Stimulated activated naive CD4-positive, alpha-beta T cell treated with Interleukin-2 at 50 U/mL for 16 hours (primary cell): ENCODE measurements around the gene ATP10A.
"Not testable (repeated sequence)": the region's sequence is repeated elsewhere in the genome, so short reads cannot be mapped to it uniquely, and the experiment has no call there.

Source experiments
- DNase-seq: peaks from one replicate; lab custom pipeline; 2025; lab: John Stamatoyannopoulos, UW

Gene ATP10A

DNA sequence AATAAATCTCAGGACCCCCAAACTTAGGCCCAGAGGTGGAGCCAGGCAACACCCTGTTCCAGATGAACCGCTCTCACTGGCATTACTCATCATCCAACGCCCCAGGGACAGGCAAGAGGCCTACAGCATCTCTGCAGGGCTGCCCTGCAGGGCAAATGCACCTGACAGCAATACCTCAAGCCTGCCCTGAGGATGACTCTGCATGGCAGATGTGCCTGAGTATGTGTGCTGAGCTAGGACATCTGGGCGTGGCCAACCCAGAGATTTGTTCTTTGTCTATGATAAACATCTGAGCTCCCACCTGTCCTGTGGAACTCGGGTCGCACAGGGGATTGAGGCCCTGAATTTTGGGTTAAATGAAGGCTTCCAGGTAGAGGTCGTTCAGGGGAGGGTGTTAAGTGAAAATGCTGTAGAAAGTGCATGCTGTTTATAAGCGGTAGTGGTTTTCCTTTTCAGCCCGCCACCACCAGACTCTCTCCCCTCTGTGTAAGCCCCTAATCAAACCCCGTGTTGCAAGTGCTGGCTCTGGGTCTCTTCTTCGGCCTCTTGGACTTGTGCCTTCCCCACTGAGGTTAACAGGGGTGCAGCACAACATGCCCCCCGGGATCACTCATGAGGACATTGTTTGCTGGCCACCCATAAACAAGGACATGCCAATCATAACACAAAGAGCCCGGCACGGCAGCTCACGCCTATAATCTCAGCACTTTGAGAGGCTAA, 92.3 kb downstream of the ATP10A start:
- no peak for DNase-seq

DNA sequence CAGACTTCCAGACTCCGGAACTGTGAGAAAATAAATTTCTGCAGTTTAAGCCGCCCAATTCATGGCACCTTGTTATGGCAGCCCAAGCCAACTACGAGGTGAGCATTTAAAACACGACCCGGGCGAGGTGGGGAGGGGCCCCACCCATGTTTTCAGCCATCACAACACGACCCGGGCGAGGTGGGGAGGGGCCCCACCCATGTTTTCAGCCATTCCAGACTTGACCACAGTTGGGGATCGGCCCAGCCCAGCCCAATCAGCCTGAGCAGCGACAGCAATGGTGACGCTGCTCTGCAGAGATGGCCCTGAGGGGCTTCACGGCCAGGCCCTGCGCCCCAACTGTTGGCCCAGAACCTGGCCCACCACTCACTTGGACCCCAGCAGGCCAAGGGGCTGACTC, 93.1 kb downstream of the ATP10A start:
- no peak for DNase-seq

DNA sequence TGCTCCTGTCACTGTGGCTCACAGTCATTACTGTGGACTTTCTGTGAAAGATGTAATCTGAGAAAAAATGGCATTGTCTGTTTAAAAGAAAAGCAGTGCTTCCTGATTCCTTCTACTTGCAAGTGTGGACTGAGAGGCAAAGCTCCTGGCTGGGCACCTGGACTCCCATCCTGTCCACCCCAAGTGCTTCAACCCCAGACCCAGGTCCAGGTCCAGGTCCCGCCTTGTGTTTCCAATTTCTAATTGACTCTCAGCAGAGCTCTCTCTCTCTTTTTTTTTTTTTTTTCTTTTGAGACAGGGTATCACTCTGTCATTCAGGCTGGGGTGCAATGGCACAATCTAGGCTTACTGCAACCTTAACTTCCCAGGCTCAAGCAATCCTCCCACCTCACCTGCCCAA, 94.9 kb downstream of the ATP10A start:
- DNase-seq = no peak

DNA sequence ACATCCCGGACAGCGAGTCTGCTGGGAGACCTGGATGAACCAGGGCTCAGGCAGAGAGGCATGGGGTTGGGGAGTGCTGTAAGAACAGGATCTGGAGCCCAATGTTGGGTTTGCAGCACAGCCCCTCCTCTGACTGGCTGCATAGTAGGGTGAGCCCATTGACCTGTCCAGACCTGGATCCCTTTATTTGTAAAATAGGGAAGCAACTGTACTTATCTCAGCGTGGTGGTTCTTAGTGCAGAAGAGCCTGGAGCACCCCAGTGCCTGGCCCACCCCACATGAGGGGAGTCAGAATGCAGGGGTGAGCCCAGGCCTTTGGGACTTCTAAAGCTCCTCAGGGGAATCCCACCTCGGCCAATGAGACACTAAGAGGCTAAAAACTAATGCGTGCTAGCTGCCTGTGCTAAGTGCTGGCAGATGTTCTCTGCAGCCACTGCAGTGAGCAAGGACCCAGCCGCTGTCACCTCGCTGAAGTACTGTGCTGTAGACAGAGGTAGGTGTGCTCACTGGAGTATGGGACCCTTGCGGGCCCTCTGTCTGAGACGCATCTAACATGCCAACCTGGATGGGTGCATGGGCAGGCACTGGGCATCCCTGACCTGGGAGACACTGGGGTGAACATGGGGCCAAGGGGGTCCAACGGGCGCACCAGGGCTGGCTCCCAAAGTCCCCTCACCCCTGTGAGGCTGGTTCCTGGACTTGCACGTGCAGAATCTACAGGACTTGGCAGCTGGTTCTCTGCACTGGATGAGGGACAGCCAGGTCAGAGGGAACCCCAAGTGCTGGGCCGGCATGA, 95.6 kb downstream of the ATP10A start:
- no peak for DNase-seq

DNA sequence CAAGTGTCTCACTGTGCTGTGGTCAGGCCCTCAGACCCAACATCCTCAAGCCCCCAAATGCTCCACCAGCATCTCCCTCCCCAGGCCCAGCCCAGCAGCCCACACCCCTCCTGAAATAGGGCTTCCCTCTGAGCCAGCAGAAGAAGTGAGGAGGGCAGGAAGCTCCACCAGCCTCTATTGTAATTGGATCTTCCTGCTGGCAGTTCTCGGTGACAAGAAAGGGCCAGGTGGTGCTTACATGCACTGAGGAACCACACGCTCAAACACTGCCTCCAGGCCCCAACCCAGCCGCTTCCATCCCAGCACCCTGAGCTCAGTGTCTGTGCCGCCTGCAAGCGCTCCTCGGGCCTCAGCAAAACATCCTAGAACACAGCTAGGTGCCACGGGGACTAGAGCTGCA, 96.7 kb downstream of the ATP10A start:
- no peak for DNase-seq

DNA sequence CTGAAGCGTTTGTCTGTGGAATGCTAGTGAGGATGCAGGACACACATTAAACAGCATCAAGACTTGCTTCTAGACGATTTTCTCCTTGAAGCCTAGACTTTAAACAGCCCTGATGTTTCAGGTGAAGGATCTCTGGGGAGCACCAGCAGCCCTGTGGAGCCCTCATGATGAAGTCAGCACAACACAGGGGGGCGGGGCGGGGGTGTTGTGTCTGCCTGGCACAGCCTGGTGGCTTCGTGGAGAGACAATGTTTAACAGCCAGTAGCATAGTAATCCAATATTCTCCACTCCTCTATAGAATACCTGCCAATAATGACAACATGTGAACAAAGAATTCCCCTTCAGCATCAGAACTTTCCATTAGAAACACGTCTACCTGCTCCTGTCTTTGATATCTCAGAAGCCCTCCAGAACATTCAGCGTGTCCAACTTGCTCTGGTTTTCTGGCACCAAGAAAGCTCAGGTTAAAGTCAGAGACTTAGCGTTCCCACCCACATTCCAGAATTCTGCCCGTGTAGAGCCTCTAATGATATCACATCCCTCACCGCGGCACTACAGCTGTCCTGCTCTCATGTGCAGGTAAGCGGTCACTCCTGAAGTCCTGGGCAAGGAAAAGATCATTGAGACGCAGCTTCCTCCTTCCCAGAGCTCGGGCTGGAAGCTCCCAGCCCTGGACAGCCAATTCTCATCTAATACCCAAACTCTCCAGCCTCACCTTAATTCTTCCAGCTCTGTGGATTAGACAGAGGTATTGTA, 98.0 kb downstream of the ATP10A start:
- DNase-seq = no peak

DNA sequence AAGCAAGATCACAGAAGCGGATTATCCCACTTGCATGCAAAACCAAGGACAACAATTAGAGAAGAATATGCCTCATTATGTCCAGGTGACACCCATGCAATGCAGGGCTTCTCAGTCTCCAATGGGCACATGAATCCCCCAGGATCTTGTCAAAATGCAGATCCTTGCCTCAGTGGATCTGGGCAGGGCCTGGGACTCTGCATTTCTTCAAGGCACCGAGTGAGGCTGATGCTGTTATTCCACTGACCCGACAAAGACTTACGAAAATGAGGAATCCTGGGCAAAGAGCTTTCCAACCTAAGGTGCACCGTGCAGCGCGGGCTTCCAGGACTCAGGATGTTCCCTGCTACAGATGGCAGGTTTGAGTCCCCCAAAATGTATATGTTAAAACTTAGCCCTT, 99.2 kb downstream of the ATP10A start:
- DNase-seq = no peak

DNA sequence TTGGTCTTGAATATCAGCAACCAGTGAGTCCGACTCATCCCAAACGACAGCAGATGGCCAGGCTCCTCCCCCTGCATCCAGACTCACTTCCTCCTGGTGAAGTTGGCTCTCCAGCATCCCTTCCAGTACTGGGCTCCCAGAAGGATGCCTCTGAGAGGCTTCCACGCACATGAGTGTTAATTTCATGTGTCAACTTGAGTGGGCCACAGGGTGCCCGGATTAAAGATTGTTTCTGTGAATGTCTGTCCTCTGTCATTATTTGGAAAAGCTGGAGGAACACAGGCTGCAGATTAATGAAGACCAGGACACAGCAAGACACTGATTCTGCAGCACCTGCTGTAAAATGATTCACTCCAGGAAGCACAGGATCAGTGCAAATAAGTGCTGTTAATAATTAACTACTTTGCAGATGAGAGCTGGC, 99.8 kb downstream of the ATP10A start:
- no peak for DNase-seq

DNA sequence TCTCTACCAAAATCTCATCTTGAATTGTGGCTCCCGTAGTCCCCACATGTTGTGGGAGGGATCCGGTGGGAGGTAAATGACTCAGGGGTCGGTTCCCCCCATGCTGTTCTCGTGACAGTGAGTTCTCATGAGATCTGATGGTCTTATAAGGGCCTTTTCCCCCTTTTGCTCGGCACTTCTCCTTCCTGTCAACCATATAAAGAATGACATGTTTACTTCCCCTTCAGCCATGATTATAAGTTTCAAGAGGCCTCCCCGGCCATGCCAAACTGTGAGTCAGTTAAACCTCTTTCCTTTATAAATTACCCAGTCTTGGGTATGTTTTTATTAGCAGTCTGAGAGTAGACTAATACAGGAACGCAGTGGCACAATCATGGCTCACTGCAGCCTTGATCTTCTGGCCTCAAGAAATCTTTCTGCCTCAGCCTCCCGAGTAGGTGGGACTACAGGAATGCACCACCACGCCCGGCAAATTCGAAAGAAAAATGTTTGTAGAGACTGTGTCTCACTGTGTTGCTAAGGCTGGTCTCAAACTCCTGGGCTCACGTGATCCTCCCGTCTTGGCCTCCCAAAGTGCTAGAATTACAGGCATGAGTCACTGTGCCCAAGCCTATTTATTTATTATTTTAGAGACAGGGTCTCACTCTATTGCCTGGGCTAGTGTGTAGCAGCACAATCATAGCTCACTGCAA, 101.0 kb downstream of the ATP10A start:
- no peak for DNase-seq

DNA sequence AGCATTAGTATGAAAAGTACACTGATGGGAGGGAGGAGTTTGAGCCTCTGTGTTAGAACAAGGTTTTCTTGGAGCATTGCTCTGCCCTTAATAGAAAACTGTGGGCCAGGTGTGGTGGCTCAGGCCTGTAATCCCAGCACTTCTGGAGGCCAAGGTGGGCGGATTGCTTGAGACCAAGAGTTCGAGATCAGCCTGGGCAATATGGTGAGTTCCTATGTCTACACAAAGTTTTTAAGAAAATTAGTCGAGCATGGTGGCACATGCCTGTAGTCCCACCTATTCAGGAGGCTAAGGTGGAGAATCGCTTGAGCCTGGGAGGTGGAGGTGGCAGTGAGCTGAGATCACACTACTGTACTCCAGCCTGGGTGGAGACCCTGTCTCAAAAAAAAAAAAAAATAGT, 103.7 kb downstream of the ATP10A start:
- no peak for DNase-seq

DNA sequence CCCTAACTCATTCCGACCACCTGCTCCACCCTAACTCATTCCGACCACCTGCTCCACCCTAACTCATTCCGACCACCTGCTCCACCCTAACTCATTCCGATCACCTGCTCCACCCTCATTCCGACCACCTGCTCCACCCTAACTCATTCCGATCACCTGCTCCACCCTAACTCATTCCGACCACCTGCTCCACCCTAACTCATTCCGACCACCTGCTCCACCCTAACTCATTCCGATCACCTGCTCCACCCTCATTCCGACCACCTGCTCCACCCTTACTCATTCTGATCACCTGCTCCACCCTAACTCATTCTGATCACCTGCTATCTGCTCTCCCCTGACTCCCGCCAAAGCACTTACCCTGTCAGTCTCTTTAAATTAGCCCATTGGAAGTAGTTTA, 104.5 kb downstream of the ATP10A start:
- DNase-seq = not testable (repeated sequence)

DNA sequence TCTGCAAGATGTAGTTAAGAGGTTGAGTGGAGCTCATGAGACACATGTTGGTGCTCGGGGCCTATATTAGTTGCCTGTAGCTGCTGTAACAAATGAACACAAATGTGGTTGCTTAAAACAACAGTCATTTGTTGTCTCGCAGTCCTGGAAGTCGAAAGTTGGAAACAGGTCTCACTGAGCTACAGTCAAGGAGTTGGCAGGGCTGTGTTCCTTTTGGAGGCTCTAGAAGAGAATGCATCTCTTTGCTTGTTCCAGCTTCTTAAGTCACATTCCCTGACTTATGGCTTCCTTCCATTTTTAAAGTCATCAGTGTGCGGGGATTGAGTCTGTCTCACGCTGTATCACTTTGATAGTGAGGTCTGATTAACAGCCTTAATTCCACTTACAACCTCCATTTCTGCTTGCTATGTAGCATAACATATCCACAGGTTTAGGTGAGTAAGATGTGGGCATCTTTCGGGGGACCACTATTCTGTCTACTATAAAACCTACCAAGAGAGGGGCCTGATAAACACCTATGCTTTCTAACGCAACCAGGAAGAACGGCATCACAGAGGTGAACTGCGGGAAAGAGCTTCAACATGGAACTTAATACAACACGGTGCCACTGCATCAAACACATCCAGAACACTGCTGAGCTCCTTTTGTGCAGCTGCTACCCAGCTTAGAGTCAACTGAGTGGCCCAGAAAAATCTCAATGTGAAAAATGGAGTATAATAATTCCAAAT, 119.4 kb downstream of the ATP10A start:
- DNase-seq = no peak

DNA sequence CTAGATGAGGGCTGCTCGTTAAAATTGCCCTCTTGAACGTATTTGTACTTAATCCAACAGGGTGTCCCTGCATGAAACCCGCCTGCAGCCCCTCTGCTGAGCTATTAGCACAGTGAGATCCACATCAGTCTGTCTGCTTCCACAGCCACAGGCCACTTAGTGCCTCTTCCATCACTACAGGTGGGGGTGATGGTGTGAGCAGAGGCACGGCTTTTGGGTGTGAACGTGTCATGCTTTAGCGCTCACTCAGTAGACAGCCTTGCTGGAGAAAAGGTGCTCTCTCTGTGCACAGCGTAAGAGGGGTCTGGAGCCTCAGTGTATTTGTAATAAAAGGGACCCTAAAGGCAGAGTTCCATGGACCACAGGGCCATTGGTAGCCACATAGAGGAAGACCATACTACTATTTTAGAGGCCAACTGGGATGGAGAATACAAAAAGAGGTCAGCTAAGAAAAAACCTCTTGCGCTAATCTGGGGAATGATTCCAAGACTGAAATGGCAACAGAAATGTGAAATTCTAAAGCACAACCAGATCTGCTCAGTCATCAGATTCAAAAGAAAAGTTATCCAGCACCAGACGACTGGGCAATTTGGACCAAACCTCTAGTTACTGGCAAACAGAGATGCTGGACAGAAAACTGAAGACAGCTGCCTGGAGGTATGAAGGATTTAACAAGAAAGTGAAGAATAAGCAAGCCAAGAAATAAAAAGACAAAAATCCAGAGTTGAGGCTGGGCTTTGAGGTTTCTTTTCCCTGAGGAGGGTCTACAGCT, 120.2 kb downstream of the ATP10A start:
- DNase-seq = no peak

DNA sequence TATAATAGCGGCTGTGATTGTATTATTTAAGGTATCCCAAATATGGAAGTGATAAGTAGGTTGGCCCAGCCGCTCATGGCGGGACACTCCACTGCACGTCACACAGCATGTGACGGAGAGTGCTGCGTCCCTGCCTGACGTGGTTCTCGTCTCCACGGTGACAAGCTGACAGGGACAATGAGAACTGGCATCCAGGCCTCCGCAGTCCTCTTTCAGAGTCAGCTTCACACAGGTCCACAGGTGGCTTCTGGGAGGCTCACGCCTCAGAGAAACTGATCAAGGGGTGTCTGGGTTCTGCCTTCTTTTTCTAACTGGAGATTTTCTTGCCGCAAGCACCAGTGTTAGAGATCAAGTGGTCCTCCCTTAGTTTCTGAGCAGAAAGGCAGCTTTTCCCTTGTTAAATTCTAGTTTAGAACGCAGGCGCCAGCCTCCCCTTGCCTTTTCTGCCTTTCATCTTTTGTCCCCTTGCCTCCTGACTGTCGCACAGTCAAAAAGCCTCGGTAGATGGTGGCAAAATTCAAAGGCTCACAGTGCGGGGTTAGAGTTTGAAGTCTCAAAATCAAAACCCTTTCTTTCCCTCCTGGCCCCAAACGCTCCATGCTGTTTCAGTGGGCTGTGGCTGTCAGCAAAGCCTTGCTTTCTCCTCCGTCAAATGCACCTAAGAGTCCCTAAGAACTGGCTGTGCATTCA, 120.9 kb downstream of the ATP10A start:
- DNase-seq = no peak

DNA sequence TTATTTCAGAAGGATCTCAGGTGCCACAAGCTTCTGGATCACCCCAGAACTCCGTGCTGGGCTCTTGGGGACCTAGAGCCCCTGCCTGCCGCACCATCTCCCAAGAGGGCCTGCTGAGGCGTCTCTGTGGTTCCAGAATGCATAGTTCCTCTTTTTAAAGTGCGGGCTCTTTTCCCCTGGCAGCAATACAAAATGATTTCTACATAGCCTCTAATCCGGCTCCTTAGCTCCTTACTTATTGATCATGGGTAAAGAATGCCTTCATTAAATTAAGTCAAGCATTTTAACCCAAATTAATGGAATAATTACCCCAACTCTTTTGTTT, 121.9 kb downstream of the ATP10A start:
- no peak for DNase-seq

DNA sequence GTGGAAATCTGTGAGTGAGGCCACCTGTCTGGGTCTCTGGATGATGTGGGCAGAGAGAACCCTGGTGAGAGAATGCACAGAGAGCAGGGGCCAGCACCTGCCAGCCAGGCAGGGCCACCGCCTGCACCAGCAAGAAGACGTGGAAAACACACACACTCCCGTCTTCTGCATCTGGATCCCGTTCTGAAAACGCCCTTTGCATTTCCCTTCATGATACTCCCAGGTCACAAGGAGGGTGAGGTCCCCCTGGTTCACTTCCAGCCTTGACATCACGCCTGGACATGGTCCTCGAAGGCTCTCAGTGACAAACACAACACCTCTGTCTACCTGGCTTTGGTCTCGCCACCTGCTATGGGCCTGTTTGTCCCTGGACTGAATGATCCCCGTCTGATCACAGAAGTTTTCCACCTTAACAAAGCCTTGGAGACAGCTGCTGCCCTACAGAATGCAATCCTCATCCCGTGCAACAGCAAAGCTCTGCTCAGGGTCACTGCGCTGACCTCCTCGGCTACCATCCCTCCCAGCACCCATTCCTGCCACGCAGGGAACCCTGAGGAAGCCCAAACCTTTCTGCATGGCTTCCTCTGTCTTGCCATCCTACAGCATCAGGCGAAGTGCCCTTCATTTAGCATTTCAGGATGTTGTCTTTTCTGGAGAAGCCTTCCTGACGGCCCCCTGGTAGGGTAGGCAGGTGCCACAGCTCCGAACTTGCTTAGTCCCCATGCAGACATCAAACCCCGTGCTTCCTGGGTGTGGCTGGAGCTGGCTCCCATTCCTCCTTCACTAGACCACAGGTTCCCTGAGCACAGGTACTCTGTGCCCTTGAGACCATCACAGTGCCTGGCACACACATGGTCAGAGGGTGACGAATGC, 122.5 kb downstream of the ATP10A start:
- DNase-seq = no peak

DNA sequence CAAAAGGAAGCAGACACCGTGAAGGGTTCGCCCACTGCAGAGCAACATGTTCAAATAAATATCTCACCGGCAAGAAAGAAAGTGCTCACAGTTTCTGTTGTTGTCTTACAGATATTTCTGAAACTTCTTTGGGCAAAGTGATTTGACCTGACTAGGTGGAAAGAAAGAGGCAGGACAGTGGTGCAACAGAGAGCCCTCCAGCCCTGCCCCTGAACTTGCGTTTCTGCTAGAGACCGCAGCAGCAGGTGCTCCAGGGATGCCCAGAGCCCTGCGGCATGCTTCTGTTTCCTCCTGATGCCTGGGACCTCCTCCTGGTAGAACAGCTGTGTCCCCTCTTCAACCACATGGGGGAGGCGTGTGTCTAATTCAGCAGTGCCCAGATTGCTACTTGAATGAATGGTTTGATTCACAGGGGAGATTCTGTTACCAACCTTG, 123.4 kb downstream of the ATP10A start:
- DNase-seq = no peak

DNA sequence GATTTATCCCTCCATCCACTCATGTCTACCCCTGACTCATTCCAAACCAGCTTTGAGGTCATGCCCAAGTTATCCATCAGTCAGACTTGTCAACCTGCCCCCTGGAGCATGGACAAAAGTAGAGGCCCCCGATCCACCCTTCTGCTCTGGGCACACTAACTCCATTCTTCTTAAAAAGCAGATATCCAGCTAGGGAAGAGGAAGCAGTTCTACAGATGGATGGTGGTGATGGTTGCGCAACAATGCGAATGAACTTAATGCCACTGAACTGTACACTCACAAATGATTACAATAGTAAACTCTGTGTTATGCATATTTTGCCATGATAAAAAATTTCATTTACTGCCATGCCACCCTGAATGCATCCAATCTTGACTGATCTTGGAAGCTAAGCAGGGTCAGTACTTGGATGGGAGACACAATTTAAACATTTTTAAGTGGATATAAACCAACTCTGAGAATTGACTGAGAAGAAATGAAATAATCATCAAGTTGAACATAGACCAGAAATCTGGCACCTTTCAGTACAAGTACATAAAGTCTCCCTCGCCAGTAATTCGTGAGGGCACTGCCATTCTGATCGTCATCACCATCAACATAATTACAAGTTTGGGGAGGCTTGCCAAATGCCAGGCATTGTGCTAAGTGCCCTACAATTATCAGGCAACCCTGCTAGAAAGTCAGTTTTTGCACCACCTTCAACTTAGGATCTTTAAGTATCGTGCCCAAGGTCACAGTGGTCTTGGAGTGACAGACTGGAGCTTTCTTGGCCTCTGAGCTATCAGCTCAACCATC, 124.8 kb downstream of the ATP10A start:
- DNase-seq = no peak
